Measurements from ENCODE around the gene PTPRE. TPM values are rescaled to one million over a fixed set of nuclear protein-coding genes. Genes with fewer than 3 reads are reported as not detected.

Gene PTPRE
- total and polyA plus RNA-seq, 10 of the 15 experiments (the other 5 are each of a cell fraction or from before 2014, with no cell fraction given): 2.9 to 7.6 (median 5.8) TPM

DNA sequence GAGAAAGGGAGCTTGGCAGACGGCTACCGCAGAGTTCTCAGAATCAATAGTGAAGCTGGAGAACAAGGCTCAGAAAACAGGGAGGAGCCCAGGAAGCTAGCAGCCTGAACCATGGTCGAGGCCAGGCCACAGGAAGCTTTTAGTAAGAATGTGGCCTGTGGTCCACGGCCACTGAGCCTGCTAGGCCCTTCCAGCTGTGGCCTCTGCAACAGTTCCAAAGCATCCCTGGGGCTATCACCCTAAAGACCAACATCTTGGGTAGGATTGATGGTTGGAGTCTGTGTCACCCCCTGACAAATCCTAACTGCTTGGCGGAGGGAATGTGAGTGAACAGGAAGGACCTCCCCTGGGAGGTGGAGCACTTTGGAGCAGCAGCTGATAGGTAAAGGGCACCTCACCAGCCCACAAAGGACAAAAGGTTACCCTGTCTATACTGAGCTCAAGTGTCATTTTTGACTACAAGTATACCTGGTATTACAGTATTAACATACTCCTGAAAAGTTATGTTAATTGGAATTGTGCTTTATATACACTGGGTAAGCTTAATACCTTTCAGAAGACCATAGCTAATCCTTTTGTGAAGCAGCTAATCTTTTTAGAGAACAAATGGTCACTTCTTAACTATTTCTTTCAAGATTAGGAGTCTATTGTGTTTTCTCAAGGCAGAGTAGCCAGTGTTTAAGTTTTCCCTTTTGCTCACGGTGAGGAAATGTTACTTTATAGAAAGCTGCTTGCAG, 18.7 kb downstream of the PTPRE start (continued):
- TF ChIP-seq, protein P1, sequence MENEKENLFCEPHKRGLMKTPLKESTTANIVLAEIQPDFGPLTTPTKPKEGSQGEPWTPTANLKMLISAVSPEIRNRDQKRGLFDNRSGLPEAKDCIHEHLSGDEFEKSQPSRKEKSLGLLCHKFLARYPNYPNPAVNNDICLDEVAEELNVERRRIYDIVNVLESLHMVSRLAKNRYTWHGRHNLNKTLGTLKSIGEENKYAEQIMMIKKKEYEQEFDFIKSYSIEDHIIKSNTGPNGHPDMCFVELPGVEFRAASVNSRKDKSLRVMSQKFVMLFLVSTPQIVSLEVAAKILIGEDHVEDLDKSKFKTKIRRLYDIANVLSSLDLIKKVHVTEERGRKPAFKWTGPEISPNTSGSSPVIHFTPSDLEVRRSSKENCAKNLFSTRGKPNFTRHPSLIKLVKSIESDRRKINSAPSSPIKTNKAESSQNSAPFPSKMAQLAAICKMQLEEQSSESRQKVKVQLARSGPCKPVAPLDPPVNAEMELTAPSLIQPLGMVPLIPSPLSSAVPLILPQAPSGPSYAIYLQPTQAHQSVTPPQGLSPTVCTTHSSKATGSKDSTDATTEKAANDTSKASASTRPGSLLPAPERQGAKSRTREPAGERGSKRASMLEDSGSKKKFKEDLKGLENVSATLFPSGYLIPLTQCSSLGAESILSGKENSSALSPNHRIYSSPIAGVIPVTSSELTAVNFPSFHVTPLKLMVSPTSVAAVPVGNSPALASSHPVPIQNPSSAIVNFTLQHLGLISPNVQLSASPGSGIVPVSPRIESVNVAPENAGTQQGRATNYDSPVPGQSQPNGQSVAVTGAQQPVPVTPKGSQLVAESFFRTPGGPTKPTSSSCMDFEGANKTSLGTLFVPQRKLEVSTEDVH (IDR thresholded peaks at IDR 0.05; ENCODE audit: low read depth, partially characterized antibody): no peak
- TF ChIP-seq MYC (IDR thresholded peaks at IDR 0.05; ENCODE audit: insufficient read depth, insufficient read length, insufficient replicate concordance, low read length, severe bottlenecking): no peak
- no peak for TF ChIP-seq SREBF1 (IDR thresholded peaks at IDR 0.05; ENCODE audit: low read length)
- TF ChIP-seq, protein P2, sequence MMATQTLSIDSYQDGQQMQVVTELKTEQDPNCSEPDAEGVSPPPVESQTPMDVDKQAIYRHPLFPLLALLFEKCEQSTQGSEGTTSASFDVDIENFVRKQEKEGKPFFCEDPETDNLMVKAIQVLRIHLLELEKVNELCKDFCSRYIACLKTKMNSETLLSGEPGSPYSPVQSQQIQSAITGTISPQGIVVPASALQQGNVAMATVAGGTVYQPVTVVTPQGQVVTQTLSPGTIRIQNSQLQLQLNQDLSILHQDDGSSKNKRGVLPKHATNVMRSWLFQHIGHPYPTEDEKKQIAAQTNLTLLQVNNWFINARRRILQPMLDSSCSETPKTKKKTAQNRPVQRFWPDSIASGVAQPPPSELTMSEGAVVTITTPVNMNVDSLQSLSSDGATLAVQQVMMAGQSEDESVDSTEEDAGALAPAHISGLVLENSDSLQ (IDR thresholded peaks at IDR 0.05): no peak
- no peak for TF ChIP-seq CHD2 (IDR thresholded peaks at IDR 0.05; ENCODE audit: borderline replicate concordance, low read depth, low read length)
- TF ChIP-seq, protein P3, sequence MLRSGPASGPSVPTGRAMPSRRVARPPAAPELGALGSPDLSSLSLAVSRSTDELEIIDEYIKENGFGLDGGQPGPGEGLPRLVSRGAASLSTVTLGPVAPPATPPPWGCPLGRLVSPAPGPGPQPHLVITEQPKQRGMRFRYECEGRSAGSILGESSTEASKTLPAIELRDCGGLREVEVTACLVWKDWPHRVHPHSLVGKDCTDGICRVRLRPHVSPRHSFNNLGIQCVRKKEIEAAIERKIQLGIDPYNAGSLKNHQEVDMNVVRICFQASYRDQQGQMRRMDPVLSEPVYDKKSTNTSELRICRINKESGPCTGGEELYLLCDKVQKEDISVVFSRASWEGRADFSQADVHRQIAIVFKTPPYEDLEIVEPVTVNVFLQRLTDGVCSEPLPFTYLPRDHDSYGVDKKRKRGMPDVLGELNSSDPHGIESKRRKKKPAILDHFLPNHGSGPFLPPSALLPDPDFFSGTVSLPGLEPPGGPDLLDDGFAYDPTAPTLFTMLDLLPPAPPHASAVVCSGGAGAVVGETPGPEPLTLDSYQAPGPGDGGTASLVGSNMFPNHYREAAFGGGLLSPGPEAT (IDR thresholded peaks at IDR 0.05; ENCODE audit: low read depth): no peak
- no peak for TF ChIP-seq FOXM1 (IDR thresholded peaks at IDR 0.05; ENCODE audit: low read depth, low read length)
- TF ChIP-seq YBX1 (IDR thresholded peaks at IDR 0.05): no peak
- no peak for TF ChIP-seq RBBP5 (conservative IDR thresholded peaks at IDR 0.05)
- TF ChIP-seq KLF5 (IDR thresholded peaks at IDR 0.05; ENCODE audit: partially characterized antibody): no peak
- TF ChIP-seq, protein P4, sequence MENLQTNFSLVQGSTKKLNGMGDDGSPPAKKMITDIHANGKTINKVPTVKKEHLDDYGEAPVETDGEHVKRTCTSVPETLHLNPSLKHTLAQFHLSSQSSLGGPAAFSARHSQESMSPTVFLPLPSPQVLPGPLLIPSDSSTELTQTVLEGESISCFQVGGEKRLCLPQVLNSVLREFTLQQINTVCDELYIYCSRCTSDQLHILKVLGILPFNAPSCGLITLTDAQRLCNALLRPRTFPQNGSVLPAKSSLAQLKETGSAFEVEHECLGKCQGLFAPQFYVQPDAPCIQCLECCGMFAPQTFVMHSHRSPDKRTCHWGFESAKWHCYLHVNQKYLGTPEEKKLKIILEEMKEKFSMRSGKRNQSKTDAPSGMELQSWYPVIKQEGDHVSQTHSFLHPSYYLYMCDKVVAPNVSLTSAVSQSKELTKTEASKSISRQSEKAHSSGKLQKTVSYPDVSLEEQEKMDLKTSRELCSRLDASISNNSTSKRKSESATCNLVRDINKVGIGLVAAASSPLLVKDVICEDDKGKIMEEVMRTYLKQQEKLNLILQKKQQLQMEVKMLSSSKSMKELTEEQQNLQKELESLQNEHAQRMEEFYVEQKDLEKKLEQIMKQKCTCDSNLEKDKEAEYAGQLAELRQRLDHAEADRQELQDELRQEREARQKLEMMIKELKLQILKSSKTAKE (IDR thresholded peaks at IDR 0.05; ENCODE audit: low read depth, poor library complexity, severe bottlenecking): no peak
- no peak for TF ChIP-seq TAF1 (IDR thresholded peaks at IDR 0.05; ENCODE audit: borderline replicate concordance, low read depth, low read length)
